Endothelial cell of umbilical vein (primary cell): Measurements from ENCODE around the gene CDH15. TPM values are rescaled to one million over a fixed set of nuclear protein-coding genes. Genes with fewer than 3 reads are reported as not detected.

Experiments used
- BruUV-seq: library from RNA; stranded (reverse); fragments of 400-500 nt; replicated peaks from 2 replicates; lab custom pipeline; 2021; lab: Mats Ljungman, UMichigan
- CTCF ChIA-PET: fragments of 300-600, 350-600 bp; sonication (Branson Sonifier 250); formaldehyde crosslinking; loops from one replicate; lab custom pipeline; 2021; ENCODE audit warnings: antibody characterized with exemption, inconsistent platforms; lab: Charles Lee
- POLR2A ChIA-PET: fragments of 300-600, 350-600 bp; sonication (Branson Sonifier 250); formaldehyde crosslinking; loops from one replicate; lab custom pipeline; 2021; ENCODE audit warnings: antibody characterized with exemption, inconsistent platforms; lab: Charles Lee
- DNase-seq: peaks from one replicate; pipeline ENCODE4 v3.0.0-alpha.2; 2011; ENCODE audit warnings: low read depth, low spot score
- FAIRE-seq: peaks from 2 replicates; lab custom pipeline; 2011; peaks lifted over from hg19 to GRCh38; lab: Jason Lieb, UNC
- H2AFZ ChIP-seq: 2 replicates; pipeline ENCODE4 v1.6.0; 2012; ENCODE audit warnings: low read depth, low read length, control low read depth, inconsistent platforms
- H3K27ac ChIP-seq: 2 replicates; pipeline ENCODE4 v1.5.1; 2011; ENCODE audit warnings: low read depth, mild to moderate bottlenecking, control low read depth, low read length, moderate library complexity; ENCODE audit not compliant: insufficient read depth
- H3K27me3 ChIP-seq, 2 experiments: 2 replicates each; pipeline versions ENCODE4 v1.6.0 to v1.6.1; 2011; ENCODE audit warnings: low read length in 2 of 2, mixed read lengths in 1 of 2; ENCODE audit not compliant: control insufficient read depth in 2 of 2, insufficient read depth in 2 of 2
- H3K36me3 ChIP-seq, 2 experiments: 2 replicates in 1 of 2; 3 replicates in 1 of 2; pipeline ENCODE4 v1.5.1; 2011; ENCODE audit warnings: low read length in 2 of 2, mild to moderate bottlenecking in 1 of 2, moderate library complexity in 1 of 2; ENCODE audit not compliant: control insufficient read depth in 2 of 2, insufficient read depth in 2 of 2; ENCODE audit errors: extremely low read depth in 1 of 2
- H3K4me1 ChIP-seq: 3 replicates; pipeline ENCODE4 v1.5.1; 2011; ENCODE audit warnings: mild to moderate bottlenecking, low read length; ENCODE audit not compliant: control insufficient read depth, insufficient read depth; ENCODE audit errors: extremely low read depth
- H3K4me2 ChIP-seq: 2 replicates; pipeline ENCODE4 v1.6.1; 2011; ENCODE audit warnings: low read length, control low read depth, mixed read lengths; ENCODE audit not compliant: insufficient read depth
- H3K4me3 ChIP-seq, 3 experiments: fragments of 200-600 bp in 1 of 3; sonication (generic), shearing (Covaris generic) in 1 of 3; replicated peaks in 1 of 3; 2 replicates each; pipeline ENCODE4 v1.5.1; 2011 to 2016; ENCODE audit warnings: control low read depth in 3 of 3, low read length in 3 of 3, mild to moderate bottlenecking in 2 of 3, inconsistent platforms in 1 of 3, low read depth in 1 of 3, moderate library complexity in 1 of 3; ENCODE audit not compliant: insufficient read depth in 1 of 3
- H3K79me2 ChIP-seq: 2 replicates; pipeline ENCODE4 v1.6.0; 2012; ENCODE audit warnings: low read length, inconsistent platforms; ENCODE audit not compliant: control insufficient read depth, insufficient read depth
- H3K9ac ChIP-seq: replicated peaks from 2 replicates; pipeline ENCODE3; 2011; ENCODE audit warnings: low read length, control low read depth; ENCODE audit not compliant: insufficient read depth; ENCODE audit errors: extremely low read depth
- H3K9me1 ChIP-seq: replicated peaks from 3 replicates; pipeline ENCODE4 v1.6.0; 2011; ENCODE audit warnings: mild to moderate bottlenecking, low read length; ENCODE audit not compliant: control insufficient read depth, insufficient read depth; ENCODE audit errors: extremely low read depth
- H3K9me3 ChIP-seq: replicated peaks from 2 replicates; pipeline ENCODE4 v1.5.1; 2012; ENCODE audit warnings: low read length, inconsistent platforms; ENCODE audit not compliant: control insufficient read depth, insufficient read depth
- H4K20me1 ChIP-seq: replicated peaks from 2 replicates; pipeline ENCODE3; 2011; ENCODE audit warnings: mild to moderate bottlenecking, low read length; ENCODE audit not compliant: control insufficient read depth, insufficient read depth; ENCODE audit errors: extremely low read depth
- EZH2 ChIP-seq: IDR thresholded peaks from 2 replicates; pipeline ENCODE4 v1.6.1; 2012; ENCODE audit warnings: borderline replicate concordance, low read depth, mild to moderate bottlenecking, moderate library complexity, low read length, inconsistent platforms; ENCODE audit not compliant: severe bottlenecking
- GATA2 ChIP-seq: IDR thresholded peaks from 2 replicates; pipeline ENCODE4 v1.7.0; 2011; ENCODE audit warnings: low read depth, mild to moderate bottlenecking, moderate library complexity, mixed read lengths, low read length; ENCODE audit not compliant: insufficient read length, insufficient read depth
- JUN ChIP-seq: IDR thresholded peaks from 2 replicates; pipeline ENCODE4 v1.6.1; 2011; ENCODE audit warnings: borderline replicate concordance, low read depth; ENCODE audit not compliant: insufficient read length, insufficient read depth
- MAX ChIP-seq: IDR thresholded peaks from 2 replicates; pipeline ENCODE4 v1.6.1; 2011; ENCODE audit not compliant: insufficient read depth, insufficient read length
- MYC ChIP-seq: IDR thresholded peaks from one replicate; pipeline ENCODE4 v1.6.1; 2011; ENCODE audit warnings: mild to moderate bottlenecking, low read depth, low read length
- POLR2A ChIP-seq: IDR thresholded peaks from 2 replicates; pipeline ENCODE4 v1.6.1; 2012; ENCODE audit warnings: low read depth, mild to moderate bottlenecking, control low read depth, low read length
- POLR2AphosphoS5 ChIP-seq: IDR thresholded peaks from 2 replicates; pipeline ENCODE4 v1.6.1; 2012; ENCODE audit warnings: low read depth, mild to moderate bottlenecking, control low read depth, low read length, moderate library complexity; ENCODE audit not compliant: insufficient read depth
- dilution Hi-C: fragments of 300-500 bp; cut with MboI; formaldehyde crosslinking; loops from one replicate; pipeline ENCODE4 v1.15.0; 2019; ENCODE audit warnings: low sequenced_read_pairs; ENCODE audit not compliant: extremely low pct_ligation_motif_present
- intact Hi-C: fragments of 100-400 bp; cut with micrococcal nuclease; formaldehyde crosslinking; loops from one replicate; pipeline ENCODE4 v1.10.0; 2022
- polyA plus RNA-seq, 4 experiments: library from polyadenylated mRNA; depleted of rRNA in 3 of 4; stranded (reverse) in 3 of 4; unstranded in 1 of 4; fragments of >200 nt; gene quantifications; 2 replicates each; pipeline versions ENCODE4 v1.2.1 to v1.2.3, GENCODE V29; 2011 to 2012; ENCODE audit warnings: missing spikeins in 1 of 4
- total RNA-seq: library from RNA; stranded (reverse); gene quantifications from 2 replicates; pipeline ENCODE4 v1.2.3, GENCODE V29; 2021

Gene CDH15
- total and polyA plus RNA-seq, 2 donors (not counting 3 experiments of a cell fraction or from before 2014, with no cell fraction given): 0.44 TPM; not detected in 1

- no peak for FAIRE-seq
- Histone ChIP-seq H2AFZ (no peak overlapping the region), H3K27me3 (no peaks in the 10 kb centered on the region), H3K4me3 (no peak overlapping the region), H3K4me1 (no peaks in the 10 kb centered on the region), H3K27ac (no peak overlapping the region), H3K79me2 (no peaks in the 10 kb centered on the region), H3K36me3 (peaks cover 0 to 11% of the 10 kb centered on the region in 2 experiments), H3K9ac (no peak overlapping the region), H3K9me3 (no peaks in the 10 kb centered on the region), H3K9me1 (no peaks in the 10 kb centered on the region), H4K20me1 (no peaks in the 10 kb centered on the region), H3K4me2 (no peak overlapping the region)
- POLR2A ChIA-PET: no interaction called here
- CTCF ChIA-PET: no interaction called here
- intact Hi-C loops: no loop called here
- no TSS peak for BruUV-seq
- dilution Hi-C loops: no loop called here
- no peak for DNase-seq
- TF ChIP-seq GATA2 (no peak), JUN (no peak), POLR2AphosphoS5 (no peak), MAX (no peak), MYC (no peak)
These were observed 49.2 kb upstream of the CDH15 start for GRCh38 chr16:89122322-89122851.

GRCh38 chr16:89123001-89123830, 48.3 kb upstream of the CDH15 start:
- Histone ChIP-seq H3K9me1 (no peaks in the 10 kb centered on the region), H3K9me3 (no peaks in the 10 kb centered on the region), H2AFZ (no peak overlapping the region), H3K27ac (no peak overlapping the region), H3K4me2 (no peak overlapping the region), H3K4me1 (no peaks in the 10 kb centered on the region), H3K27me3 (no peaks in the 10 kb centered on the region), H4K20me1 (no peaks in the 10 kb centered on the region), H3K36me3 (peaks cover 0 to 8% of the 10 kb centered on the region in 2 experiments), H3K9ac (no peak overlapping the region), H3K4me3 (no peak overlapping the region), H3K79me2 (no peaks in the 10 kb centered on the region)
- dilution Hi-C loops (no loop called here), intact Hi-C loops (no loop called here)
- BruUV-seq: no TSS peak
- ChIA-PET CTCF (no interaction called here), POLR2A (no interaction called here)
- FAIRE-seq (no peak), DNase-seq (no peak)
- TF ChIP-seq POLR2A (no peak), JUN (no peak), MYC (no peak), EZH2 (no peak), MAX (no peak)
